ENCODE data around the gene VPS26A.

Gene VPS26A

GRCh38 chr10:69180525-69181204 lies 56.7 kb downstream of the VPS26A start:
- DNase-seq (ENCODE audit: low read depth), result no peak

GRCh38 chr10:69181433-69181832 lies 57.5 kb downstream of the VPS26A start:
- no peak for TF ChIP-seq CTCF (IDR thresholded peaks at IDR 0.05; ENCODE audit: control insufficient read depth, insufficient read depth, low read depth, low read length, missing control alignments)
- no peak for DNase-seq (ENCODE audit: low read depth)
- peak overlapping the region; percentile 96 for H3K4me3 ChIP-seq (ENCODE audit: control insufficient read depth, low read depth, low read length)

More at GRCh38 chr10:69180525-69181204, 56.7 kb downstream of the VPS26A start:
- no peak for TF ChIP-seq CTCF (IDR thresholded peaks at IDR 0.05; ENCODE audit: control insufficient read depth, insufficient read depth, low read depth, low read length, missing control alignments)
- peak overlapping the region; percentile 96 for H3K4me3 ChIP-seq (ENCODE audit: control insufficient read depth, low read depth, low read length)

- H3K4me3 ChIP-seq (ENCODE audit: control insufficient read depth, low read depth, low read length), result no peak overlapping the region
- no peak for TF ChIP-seq CTCF (IDR thresholded peaks at IDR 0.05; ENCODE audit: control insufficient read depth, insufficient read depth, low read depth, low read length, missing control alignments)
- no peak for DNase-seq (ENCODE audit: low read depth)
Measured at GRCh38 chr10:69182005-69182404, 58.0 kb downstream of the VPS26A start.

- H3K4me3 ChIP-seq (ENCODE audit: control insufficient read depth, low read depth, low read length), result no peak overlapping the region
- no peak for DNase-seq (ENCODE audit: low read depth)
- TF ChIP-seq CTCF (IDR thresholded peaks at IDR 0.05; ENCODE audit: control insufficient read depth, insufficient read depth, low read depth, low read length, missing control alignments), result no peak
Measured at GRCh38 chr10:69186524-69186923, 62.5 kb downstream of the VPS26A start.

- TF ChIP-seq CTCF (IDR thresholded peaks at IDR 0.05; ENCODE audit: control insufficient read depth, insufficient read depth, low read depth, low read length, missing control alignments), result no peak
- DNase-seq (ENCODE audit: low read depth), result no peak
- H3K4me3 ChIP-seq (ENCODE audit: control insufficient read depth, low read depth, low read length), result no peak overlapping the region
Measured at GRCh38 chr10:69201045-69201444, 77.1 kb downstream of the VPS26A start.

- no peak for TF ChIP-seq CTCF (IDR thresholded peaks at IDR 0.05; ENCODE audit: control insufficient read depth, insufficient read depth, low read depth, low read length, missing control alignments)
- DNase-seq (ENCODE audit: low read depth), result peak; percentile 35
- no peak overlapping the region for H3K4me3 ChIP-seq (ENCODE audit: control insufficient read depth, low read depth, low read length)
Measured at GRCh38 chr10:69202332-69202731, 78.4 kb downstream of the VPS26A start.
